HG02623 (cell line): ENCODE data around the gene PDIK1L.
"Not testable (repeated sequence)": the region's sequence is repeated elsewhere in the genome, so short reads cannot be mapped to it uniquely, and the experiment has no call there.

ENCODE experiments used
- ATAC-seq: cut with Tn5 transposase; IDR thresholded peaks from one replicate; pipeline ENCODE4 v1.9.1; 2021; ENCODE audit warnings: moderate library complexity; ENCODE audit not compliant: unreplicated experiment

PDIK1L gene

GRCh38 chr1:26089125-26089524 is 22.5 kb upstream of the PDIK1L start:
- no peak for ATAC-seq

GRCh38 chr1:26090893-26091292 is 20.7 kb upstream of the PDIK1L start:
- no peak for ATAC-seq

- ATAC-seq, result no peak
Measured at GRCh38 chr1:26092422-26092821, 19.2 kb upstream of the PDIK1L start.

GRCh38 chr1:26093569-26093968 is 18.1 kb upstream of the PDIK1L start:
- ATAC-seq, result not testable (repeated sequence)

- no peak for ATAC-seq
Measured at GRCh38 chr1:26094076-26094669, 17.5 kb upstream of the PDIK1L start.

- ATAC-seq, result no peak
Measured at GRCh38 chr1:26094677-26095383, 16.8 kb upstream of the PDIK1L start.

GRCh38 chr1:26096471-26096870 is 15.2 kb upstream of the PDIK1L start:
- no peak for ATAC-seq

GRCh38 chr1:26097696-26098095 is 13.9 kb upstream of the PDIK1L start:
- no peak for ATAC-seq

- ATAC-seq, result no peak
Measured at GRCh38 chr1:26098602-26099001, 13.0 kb upstream of the PDIK1L start.

- no peak for ATAC-seq
Measured at GRCh38 chr1:26099780-26100179, 11.8 kb upstream of the PDIK1L start.

GRCh38 chr1:26100204-26100603 is 11.4 kb upstream of the PDIK1L start:
- ATAC-seq, result not testable (repeated sequence)

- ATAC-seq, result no peak
Measured at GRCh38 chr1:26102119-26102518, 9.5 kb upstream of the PDIK1L start.

GRCh38 chr1:26102526-26102925 is 9.1 kb upstream of the PDIK1L start:
- no peak for ATAC-seq

- not testable (repeated sequence) for ATAC-seq
Measured at GRCh38 chr1:26105226-26105548, 6.4 kb upstream of the PDIK1L start.

- ATAC-seq, result no peak
Measured at GRCh38 chr1:26109229-26110164, 2.1 kb upstream of the PDIK1L start.

- peak; percentile 38 for ATAC-seq
Measured at GRCh38 chr1:26110731-26111529, 694 bp upstream of the PDIK1L start.

- ATAC-seq, result peak; percentile 2
Measured at GRCh38 chr1:26112407-26112775, 767 bp downstream of the PDIK1L start.

- ATAC-seq, result no peak
Measured at GRCh38 chr1:26114165-26114927, 2.7 kb downstream of the PDIK1L start.

GRCh38 chr1:26119892-26120608 is 8.4 kb downstream of the PDIK1L start:
- ATAC-seq, result no peak
